Activated CD8-positive, alpha-beta T cell treated with anti-CD3 and anti-CD28 coated beads for 36 hours (primary cell): ENCODE data around the gene SAT2. TPM values are rescaled to one million over a fixed set of nuclear protein-coding genes. Genes with fewer than 3 reads are reported as not detected.
A peak's percentile ranks its signal among the peaks of the same experiment; 100 is the strongest.

ENCODE experiments used
- ATAC-seq: fragments of 200-7000 bp; cut with Tn5 transposase; one replicate; pipeline ENCODE4 v1.10.0; 2021; ENCODE audit warnings: mild to moderate bottlenecking, moderate library complexity
- CTCF ChIA-PET: fragments of 350-600 bp; sonication (Branson Sonifier 250); formaldehyde crosslinking; loops from one replicate; lab custom pipeline; 2021; ENCODE audit warnings: antibody characterized with exemption; lab: Charles Lee
- POLR2A ChIA-PET: fragments of 350-600 bp; sonication (Branson Sonifier 250); formaldehyde crosslinking; loops from one replicate; lab custom pipeline; 2021; ENCODE audit warnings: antibody characterized with exemption; lab: Charles Lee
- DNase-seq: peaks from one replicate; pipeline ENCODE4 v3.0.0-alpha.2; 2020
- H3K27ac Mint-ChIP-seq: one replicate; pipeline ENCODE4 v1.8.0; 2021; ENCODE audit warnings: mild to moderate bottlenecking, mixed read lengths
- H3K27me3 Mint-ChIP-seq: one replicate; pipeline ENCODE4 v1.8.0; 2021; ENCODE audit warnings: mixed read lengths
- H3K36me3 Mint-ChIP-seq: one replicate; pipeline ENCODE4 v1.8.0; 2021; ENCODE audit warnings: low read depth, mixed read lengths
- H3K4me1 Mint-ChIP-seq: one replicate; pipeline ENCODE4 v1.8.0; 2021; ENCODE audit warnings: low read depth, mixed read lengths
- H3K4me3 Mint-ChIP-seq: one replicate; pipeline ENCODE4 v1.8.0; 2021; ENCODE audit warnings: mild to moderate bottlenecking, moderate library complexity, mixed read lengths
- H3K9me3 Mint-ChIP-seq: one replicate; pipeline ENCODE4 v1.8.0; 2021; ENCODE audit warnings: mixed read lengths
- intact Hi-C: fragments of 100-400 bp; cut with micrococcal nuclease; formaldehyde crosslinking; loops from one replicate; pipeline ENCODE4 v1.10.0; 2022
- total RNA-seq, 2 experiments: library from RNA; stranded (reverse); gene quantifications; one replicate each; pipeline ENCODE4 v1.2.3, GENCODE V29; 2021
- TF ChIP-seq, protein P1 (sequence below): fragments of 200-600 bp; IDR thresholded peaks from one replicate; pipeline ENCODE4 v1.8.0; 2022; ENCODE audit warnings: antibody characterized with exemption, mild to moderate bottlenecking

SAT2 gene
- total RNA-seq, 2 experiments from 2014 or later, result 15.6 to 22.2 TPM

DNA sequence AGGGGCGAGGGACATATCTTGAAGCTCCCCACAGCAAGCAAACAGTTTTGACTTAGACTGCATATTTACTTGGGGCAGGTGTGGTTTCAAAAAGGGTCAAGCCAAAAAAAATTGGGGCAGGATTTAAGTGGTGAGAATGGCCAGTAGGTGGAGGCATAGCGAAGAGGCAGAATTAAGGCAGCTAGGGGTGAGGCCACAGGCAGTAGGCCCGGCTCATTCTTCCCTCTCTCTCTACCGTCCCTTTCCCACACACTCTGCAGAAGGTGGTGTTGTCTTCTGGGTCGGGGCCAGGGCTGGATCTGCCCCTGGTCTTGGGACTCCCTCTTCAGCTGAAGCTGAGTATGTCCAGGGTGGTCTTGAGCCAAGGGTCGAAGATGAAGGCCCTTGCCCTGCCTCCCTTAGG is 4.9 kb upstream of the SAT2 start:
- DNase-seq (peak; percentile 60), ATAC-seq (peak; percentile 48)
- Mint-ChIP-seq H3K4me1 (peaks cover 3% of the 10 kb centered on the region), H3K27ac (no peak overlapping the region), H3K36me3 (no peaks in the 10 kb centered on the region), H3K4me3 (no peak overlapping the region), H3K9me3 (no peaks in the 10 kb centered on the region), H3K27me3 (no peaks in the 10 kb centered on the region)
- TF ChIP-seq, protein P1, sequence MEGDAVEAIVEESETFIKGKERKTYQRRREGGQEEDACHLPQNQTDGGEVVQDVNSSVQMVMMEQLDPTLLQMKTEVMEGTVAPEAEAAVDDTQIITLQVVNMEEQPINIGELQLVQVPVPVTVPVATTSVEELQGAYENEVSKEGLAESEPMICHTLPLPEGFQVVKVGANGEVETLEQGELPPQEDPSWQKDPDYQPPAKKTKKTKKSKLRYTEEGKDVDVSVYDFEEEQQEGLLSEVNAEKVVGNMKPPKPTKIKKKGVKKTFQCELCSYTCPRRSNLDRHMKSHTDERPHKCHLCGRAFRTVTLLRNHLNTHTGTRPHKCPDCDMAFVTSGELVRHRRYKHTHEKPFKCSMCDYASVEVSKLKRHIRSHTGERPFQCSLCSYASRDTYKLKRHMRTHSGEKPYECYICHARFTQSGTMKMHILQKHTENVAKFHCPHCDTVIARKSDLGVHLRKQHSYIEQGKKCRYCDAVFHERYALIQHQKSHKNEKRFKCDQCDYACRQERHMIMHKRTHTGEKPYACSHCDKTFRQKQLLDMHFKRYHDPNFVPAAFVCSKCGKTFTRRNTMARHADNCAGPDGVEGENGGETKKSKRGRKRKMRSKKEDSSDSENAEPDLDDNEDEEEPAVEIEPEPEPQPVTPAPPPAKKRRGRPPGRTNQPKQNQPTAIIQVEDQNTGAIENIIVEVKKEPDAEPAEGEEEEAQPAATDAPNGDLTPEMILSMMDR, result peak; percentile 56
- POLR2A ChIA-PET, result interaction anchor here (0.5 to 1.4 kb wide), 9 partner anchors 16 to 74 kb away, joined by 3 to 4 read pairs (median 3); partner anchors contain the start of genes ATP1B2, TP53 and WRAP53
- intact Hi-C loops, result loop anchor here (5.0 kb wide), 1 partner anchor 55 kb away; the partner anchor contains the start of genes TP53 and WRAP53
- CTCF ChIA-PET, result interaction anchor here (0.8 to 5.9 kb wide), 11 partner anchors 10 to 244 kb away, joined by 3 to 63 read pairs (median 3); partner anchors contain the start of genes ATP1B2, FXR2, TP53 and WRAP53

DNA sequence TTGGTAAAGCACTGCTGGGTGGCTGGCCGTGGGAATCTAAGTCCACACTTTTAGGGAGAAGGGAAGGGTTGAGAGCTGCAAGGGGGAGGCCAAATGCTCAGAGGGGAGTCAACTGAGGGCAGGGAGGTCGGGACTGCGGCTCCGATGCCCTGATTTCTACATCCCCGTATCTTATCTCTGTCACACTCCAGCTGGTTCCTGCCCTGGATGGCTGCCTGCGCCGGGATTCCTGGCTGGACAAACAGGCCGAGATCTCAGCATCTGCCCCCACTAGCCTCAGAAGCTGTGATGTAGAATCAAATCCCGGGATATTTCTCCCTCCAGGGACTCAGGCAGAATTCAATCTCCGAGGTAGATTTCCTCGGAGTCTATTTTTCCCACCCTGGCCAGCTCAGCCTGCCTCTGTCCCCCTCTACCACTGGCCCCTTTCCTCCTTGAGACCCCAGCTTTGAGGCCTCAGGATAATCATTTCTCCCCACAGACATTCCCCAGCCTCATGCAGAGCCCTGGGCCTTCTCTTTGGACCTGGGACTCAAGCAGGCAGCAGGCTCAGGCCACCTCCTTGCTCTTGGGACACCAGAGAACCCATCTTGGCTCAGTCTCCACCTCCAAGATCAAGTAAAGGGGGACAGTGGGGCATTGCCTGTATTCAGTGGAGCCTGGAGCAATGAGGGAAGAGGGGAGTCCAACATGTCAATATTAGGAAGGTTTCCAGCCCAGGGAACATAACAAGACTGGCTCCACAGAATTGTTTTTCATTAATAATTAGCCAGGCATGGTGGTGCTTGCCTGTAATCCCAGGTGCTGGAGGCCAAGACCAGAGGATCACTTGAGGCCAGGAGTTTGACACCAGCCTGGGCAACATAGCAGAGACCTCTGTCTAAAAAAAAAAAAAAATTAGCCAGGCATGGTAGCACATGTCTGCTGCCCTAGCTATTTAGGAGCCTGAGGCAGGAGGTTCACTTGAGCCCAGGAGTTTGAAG is 4.1 kb upstream of the SAT2 start:
- Mint-ChIP-seq H3K27ac (no peak overlapping the region), H3K27me3 (no peaks in the 10 kb centered on the region), H3K36me3 (no peaks in the 10 kb centered on the region), H3K4me3 (no peak overlapping the region), H3K9me3 (no peaks in the 10 kb centered on the region), H3K4me1 (peaks cover 8% of the 10 kb centered on the region)
- CTCF ChIA-PET, result interaction anchor here (0.8 to 5.9 kb wide), 11 partner anchors 11 to 243 kb away, joined by 3 to 63 read pairs (median 3); partner anchors contain the start of genes FXR2, TP53 and WRAP53
- TF ChIP-seq, protein P1, result no peak
- ATAC-seq, result no peak
- POLR2A ChIA-PET, result interaction anchor here (0.5 to 1.2 kb wide), 6 partner anchors 19 to 75 kb away, joined by 3 to 4 read pairs (median 3); partner anchors contain the start of genes ATP1B2, TP53 and WRAP53
- intact Hi-C loops, result loop anchor here (5.0 kb wide), 1 partner anchor 56 kb away; the partner anchor contains the start of genes TP53 and WRAP53
- no peak for DNase-seq

DNA sequence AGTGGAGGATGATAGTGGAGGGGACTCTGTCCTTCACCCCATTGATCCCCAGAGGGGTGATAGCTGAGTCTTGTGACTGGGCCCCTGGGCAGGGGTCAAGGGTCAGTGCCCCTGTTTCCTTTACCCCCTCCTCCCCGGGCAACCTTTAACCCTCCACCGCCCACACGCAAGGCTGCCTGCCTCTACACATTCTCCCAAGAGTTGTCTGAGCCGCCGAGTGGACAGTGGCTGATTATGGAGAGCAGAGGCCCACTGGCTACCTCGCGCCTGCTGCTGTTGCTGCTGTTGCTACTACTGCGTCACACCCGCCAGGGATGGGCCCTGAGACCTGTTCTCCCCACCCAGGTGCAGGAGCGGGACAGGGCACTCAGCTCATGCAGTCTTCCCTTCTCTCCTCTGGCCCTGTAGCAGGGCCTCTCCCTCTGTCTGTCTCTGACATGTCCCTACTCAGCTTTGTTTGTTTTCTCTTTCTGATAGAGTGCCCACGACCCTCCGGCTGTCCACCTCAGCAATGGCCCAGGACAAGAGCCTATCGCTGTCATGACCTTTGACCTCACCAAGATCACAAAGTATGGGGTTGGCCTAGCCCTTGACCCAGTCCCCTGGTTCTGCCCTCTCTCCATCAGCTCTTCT is 2.4 kb upstream of the SAT2 start, which contains the start of gene SHBG:
SHBG (plus strand) TSS at position 197 of the 633 bp plus-strand sequence; CDS start at position 235, 38 bp downstream.
- H3K27ac Mint-ChIP-seq, result no peak within 1 kb of the TSS
- no peak within 1 kb of the TSS for H3K4me3 Mint-ChIP-seq

DNA sequence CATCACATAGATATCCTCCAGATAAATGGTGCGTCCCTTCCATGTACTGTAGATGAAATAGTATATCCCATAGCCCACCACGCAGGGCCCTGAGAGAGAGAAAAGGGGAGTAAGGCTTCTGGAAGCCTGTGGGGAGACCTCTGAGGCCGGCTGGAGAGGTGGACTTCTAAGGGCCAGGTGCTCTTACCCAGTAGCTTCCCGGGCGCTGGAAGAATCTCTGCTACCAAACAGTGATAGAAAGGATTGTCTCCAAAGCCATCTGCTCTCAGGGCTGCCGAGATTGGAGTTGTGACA is 718 bp downstream of the SAT2 start:
- no peaks in the 10 kb centered on the region for H3K9me3 Mint-ChIP-seq
- H3K4me1 Mint-ChIP-seq, result peaks cover 10% of the 10 kb centered on the region
- POLR2A ChIA-PET, result interaction anchor here (0.9 to 4.7 kb wide), 9 partner anchors 9 to 257 kb away, joined by 3 to 41 read pairs (median 4); partner anchors contain the start of genes ATP1B2, CD68, FXR2 and SOX15
- H3K27me3 Mint-ChIP-seq, result no peaks in the 10 kb centered on the region
- TF ChIP-seq, protein P1, result no peak
- DNase-seq (no peak), ATAC-seq (no peak)
- H3K27ac Mint-ChIP-seq, result peak overlapping the region; percentile 76
- H3K4me3 Mint-ChIP-seq, result peak overlapping the region; percentile 87
- CTCF ChIA-PET, result interaction anchor here (1.0 to 2.3 kb wide), 5 partner anchors 9 to 66 kb away, joined by 3 to 16 read pairs (median 5); partner anchors contain the start of genes FXR2, TP53 and WRAP53
- H3K36me3 Mint-ChIP-seq, result no peaks in the 10 kb centered on the region
- intact Hi-C loops, result no loop called here

More for the DNA sequence above, 2.4 kb upstream of the SAT2 start, which contains the start of gene SHBG:
- intact Hi-C loops, result loop anchor here (5.0 kb wide), 1 partner anchor 57 kb away; the partner anchor contains the start of genes TP53 and WRAP53
- ChIA-PET POLR2A (interaction anchor here (1.4 to 1.6 kb wide), 2 partner anchors 43 to 57 kb away, joined by 3 to 9 read pairs; partner anchors contain the start of gene TP53), CTCF (interaction anchor here (0.9 to 5.9 kb wide), 2 partner anchors 58 to 84 kb away, joined by 3 to 63 read pairs; partner anchors contain the start of genes TP53 and WRAP53)
- no peak for DNase-seq
- Mint-ChIP-seq H3K27me3 (no peaks in the 10 kb centered on the region), H3K9me3 (no peaks in the 10 kb centered on the region), H3K4me1 (peaks cover 10% of the 10 kb centered on the region), H3K36me3 (no peaks in the 10 kb centered on the region)
- TF ChIP-seq, protein P1, result no peak
- no peak for ATAC-seq
